ENCODE data around the gene ATE1. TPM values are rescaled to one million over a fixed set of nuclear protein-coding genes. Genes with fewer than 3 reads are reported as not detected.
"Not testable (repeated sequence)": the region's sequence is repeated elsewhere in the genome, so short reads cannot be mapped to it uniquely, and the experiment has no call there.

ATE1 gene
- total RNA-seq, 1 donor from 2014 or later: 21.9 TPM

- peak overlapping the region; percentile 76 to 83 for H3K4me3 ChIP-seq
- H3K36me3 ChIP-seq: peaks cover 0 to 14% of the 10 kb centered on the region in 2 donors
- intact Hi-C loops (cut with DNase I): no loop called here
- peaks cover 26% of the 10 kb centered on the region for H3K4me1 ChIP-seq
- peak overlapping the region; percentile 95 for H3K27ac ChIP-seq
- H3K27me3 ChIP-seq: no peaks in the 10 kb centered on the region
- no peak for TF ChIP-seq POLR2AphosphoS5 (IDR thresholded peaks at IDR 0.05; ENCODE audit: insufficient read depth in 1 of 2, low read depth in 1 of 2)
- no peak for TF ChIP-seq POLR2A (IDR thresholded peaks at IDR 0.05)
- DNase-seq (ENCODE audit: extremely low spot score in 2 of 2): no peak
- no peaks in the 10 kb centered on the region for H3K9me3 ChIP-seq
Measured at GRCh38 chr10:121974019-121974534, 46.2 kb upstream of the ATE1 start.

- intact Hi-C loops (cut with DNase I); H3K4me3 ChIP-seq; H3K27me3 ChIP-seq; H3K9me3 ChIP-seq; H3K27ac ChIP-seq; DNase-seq (ENCODE audit: extremely low spot score in 2 of 2): not testable (repeated sequence)
- H3K4me1 ChIP-seq: peaks cover 16% of the 10 kb centered on the region
- peaks cover 0 to 57% of the 10 kb centered on the region in 2 donors for H3K36me3 ChIP-seq
Measured at GRCh38 chr10:121969086-121969485, 41.3 kb upstream of the ATE1 start.

GRCh38 chr10:121965996-121966395, 38.2 kb upstream of the ATE1 start:
- no peak overlapping the region for H3K27ac ChIP-seq
- H3K9me3 ChIP-seq: no peaks in the 10 kb centered on the region
- no peaks in the 10 kb centered on the region for H3K27me3 ChIP-seq
- peaks cover 0 to 62% of the 10 kb centered on the region in 2 donors for H3K36me3 ChIP-seq
- no peaks in the 10 kb centered on the region for H3K4me1 ChIP-seq
- no peak overlapping the region for H3K4me3 ChIP-seq
- no peak for TF ChIP-seq POLR2A (IDR thresholded peaks at IDR 0.05)
- TF ChIP-seq CTCF (IDR thresholded peaks at IDR 0.05): no peak
- no peak for TF ChIP-seq POLR2AphosphoS5 (IDR thresholded peaks at IDR 0.05; ENCODE audit: insufficient read depth in 1 of 2, low read depth in 1 of 2)
- intact Hi-C loops (cut with DNase I): no loop called here
- no peak for DNase-seq (ENCODE audit: extremely low spot score in 2 of 2)

- no peak for DNase-seq (ENCODE audit: extremely low spot score in 2 of 2)
- Histone ChIP-seq H3K9me3 (no peaks in the 10 kb centered on the region), H3K4me3 (no peak overlapping the region), H3K27ac (no peak overlapping the region), H3K36me3 (peaks cover 0 to 43% of the 10 kb centered on the region in 2 donors), H3K4me1 (no peaks in the 10 kb centered on the region), H3K27me3 (no peaks in the 10 kb centered on the region)
- TF ChIP-seq POLR2AphosphoS5 (IDR thresholded peaks at IDR 0.05; ENCODE audit: insufficient read depth in 1 of 2, low read depth in 1 of 2) (no peak), CTCF (IDR thresholded peaks at IDR 0.05) (no peak), POLR2A (IDR thresholded peaks at IDR 0.05) (no peak)
- intact Hi-C loops (cut with DNase I): no loop called here
Measured at GRCh38 chr10:121961456-121961855, 33.6 kb upstream of the ATE1 start.

- H3K4me3 ChIP-seq: no peak overlapping the region
- no peaks in the 10 kb centered on the region for H3K4me1 ChIP-seq
- intact Hi-C loops (cut with DNase I): no loop called here
- no peak for DNase-seq (ENCODE audit: extremely low spot score in 2 of 2)
- no peak overlapping the region for H3K27ac ChIP-seq
- H3K27me3 ChIP-seq: no peaks in the 10 kb centered on the region
- peaks cover 0 to 35% of the 10 kb centered on the region in 2 donors for H3K36me3 ChIP-seq
- no peaks in the 10 kb centered on the region for H3K9me3 ChIP-seq
- TF ChIP-seq POLR2A (IDR thresholded peaks at IDR 0.05) (no peak), POLR2AphosphoS5 (IDR thresholded peaks at IDR 0.05; ENCODE audit: insufficient read depth in 1 of 2, low read depth in 1 of 2) (no peak), CTCF (IDR thresholded peaks at IDR 0.05) (no peak)
Measured at GRCh38 chr10:121959671-121960070, 31.8 kb upstream of the ATE1 start.

- TF ChIP-seq CTCF (IDR thresholded peaks at IDR 0.05) (no peak), POLR2AphosphoS5 (IDR thresholded peaks at IDR 0.05; ENCODE audit: insufficient read depth in 1 of 2, low read depth in 1 of 2) (no peak), POLR2A (IDR thresholded peaks at IDR 0.05) (no peak)
- Histone ChIP-seq H3K36me3 (peaks cover 0 to 29% of the 10 kb centered on the region in 2 donors), H3K4me1 (no peaks in the 10 kb centered on the region), H3K9me3 (no peaks in the 10 kb centered on the region), H3K27ac (no peak overlapping the region), H3K4me3 (no peak overlapping the region), H3K27me3 (no peaks in the 10 kb centered on the region)
- intact Hi-C loops (cut with DNase I): no loop called here
- DNase-seq (ENCODE audit: extremely low spot score in 2 of 2): no peak
Measured at GRCh38 chr10:121956111-121957061, 28.6 kb upstream of the ATE1 start.

Measured in vagina (tissue), 2 donors.